ENCODE results near the gene LSS.

The LSS gene

DNA sequence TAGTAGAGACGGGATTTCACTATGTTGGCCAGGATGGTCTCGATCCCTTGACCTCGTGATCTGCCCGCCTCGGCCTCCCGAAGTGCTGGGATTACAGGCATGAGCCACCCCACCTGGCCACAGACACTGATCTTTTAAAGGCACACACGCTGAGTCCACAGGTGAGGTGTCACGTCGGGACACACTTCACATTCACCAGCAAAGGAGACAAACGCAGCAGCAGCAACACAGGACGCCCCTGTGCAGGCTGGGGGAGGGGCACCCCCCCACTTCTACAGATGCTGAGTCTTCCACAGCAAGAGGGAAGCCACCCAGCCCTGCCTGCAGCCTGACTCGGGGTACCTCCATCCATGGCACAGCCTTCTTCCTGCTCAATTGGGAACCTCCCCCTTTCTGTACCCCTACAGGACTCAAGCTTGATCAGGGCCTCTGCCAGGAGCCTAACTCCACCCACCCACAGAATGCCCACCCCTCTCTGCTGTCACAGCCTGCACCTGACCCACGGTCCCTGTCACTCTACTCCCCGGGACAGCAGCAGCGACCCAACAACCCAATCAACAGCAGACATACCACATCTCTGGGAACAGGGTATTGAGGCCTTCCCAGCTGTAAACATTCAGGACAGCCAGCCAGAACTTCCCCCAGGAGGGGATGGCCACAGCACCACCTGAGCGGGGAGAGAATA, 9.5 kb downstream of the LSS start:
- DNase-seq: no peak

DNA sequence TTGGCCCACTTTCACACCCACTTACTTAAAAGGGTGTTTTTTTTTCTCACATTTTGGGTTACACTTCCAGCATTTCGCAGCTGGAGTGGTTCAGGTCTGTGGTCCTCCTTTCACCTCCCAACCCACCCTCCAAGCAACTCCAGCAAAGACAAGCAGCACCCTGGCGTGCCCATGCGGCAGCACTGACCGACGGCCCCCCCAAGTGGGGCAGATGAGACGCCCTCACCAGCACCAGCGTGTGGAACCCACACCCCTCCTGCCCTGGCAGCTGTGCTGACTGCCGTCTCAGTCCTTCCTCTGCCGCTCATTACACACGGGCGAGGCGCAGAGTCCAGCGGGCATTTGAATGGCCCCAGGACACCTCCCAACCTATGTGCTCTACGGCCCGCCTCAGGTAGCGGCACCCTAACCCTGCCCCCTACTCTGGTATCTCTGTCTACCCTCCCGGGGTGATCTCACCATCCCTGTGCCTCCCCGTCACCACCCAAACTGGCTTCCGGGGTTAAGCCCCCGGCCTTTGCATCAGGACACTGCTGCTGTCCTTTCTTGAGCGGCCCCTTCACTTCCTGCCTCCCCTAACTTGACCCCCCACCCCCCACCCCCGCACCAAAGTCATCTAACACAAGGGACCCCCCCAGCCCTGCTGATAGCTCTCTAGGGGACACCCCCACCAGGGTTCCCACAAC, 10.9 kb downstream of the LSS start:
- no peak for DNase-seq

DNA sequence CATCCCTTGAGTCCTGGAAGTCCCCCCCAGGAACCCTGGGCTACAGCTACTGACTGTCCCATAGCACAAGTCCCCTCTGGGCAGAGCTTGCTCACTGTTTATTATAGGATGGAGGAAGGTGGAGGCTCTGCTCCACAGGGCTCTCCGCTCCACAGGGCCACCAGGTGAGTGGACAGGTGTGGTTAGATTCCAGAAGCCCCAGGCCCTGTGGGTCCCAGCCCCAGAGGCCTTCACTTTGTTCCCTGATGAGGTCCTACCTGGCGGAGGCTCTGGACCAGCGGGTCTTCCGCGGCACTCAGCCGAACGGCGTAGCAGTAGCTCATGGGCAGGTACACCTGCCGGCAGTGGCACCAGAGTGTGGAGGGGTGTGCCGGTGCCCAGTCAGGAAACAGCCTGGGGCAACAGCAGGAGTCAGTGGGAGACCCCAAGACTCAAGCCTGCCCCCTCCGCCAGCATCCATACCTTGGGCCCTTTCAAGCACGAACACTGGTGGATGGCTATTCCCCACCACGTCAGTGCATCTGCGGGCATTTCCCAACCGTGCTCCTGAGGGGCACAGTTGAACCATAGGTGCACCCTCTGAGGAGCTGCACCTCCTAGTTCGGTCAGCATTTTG, 12.3 kb downstream of the LSS start:
- DNase-seq: no peak

DNA sequence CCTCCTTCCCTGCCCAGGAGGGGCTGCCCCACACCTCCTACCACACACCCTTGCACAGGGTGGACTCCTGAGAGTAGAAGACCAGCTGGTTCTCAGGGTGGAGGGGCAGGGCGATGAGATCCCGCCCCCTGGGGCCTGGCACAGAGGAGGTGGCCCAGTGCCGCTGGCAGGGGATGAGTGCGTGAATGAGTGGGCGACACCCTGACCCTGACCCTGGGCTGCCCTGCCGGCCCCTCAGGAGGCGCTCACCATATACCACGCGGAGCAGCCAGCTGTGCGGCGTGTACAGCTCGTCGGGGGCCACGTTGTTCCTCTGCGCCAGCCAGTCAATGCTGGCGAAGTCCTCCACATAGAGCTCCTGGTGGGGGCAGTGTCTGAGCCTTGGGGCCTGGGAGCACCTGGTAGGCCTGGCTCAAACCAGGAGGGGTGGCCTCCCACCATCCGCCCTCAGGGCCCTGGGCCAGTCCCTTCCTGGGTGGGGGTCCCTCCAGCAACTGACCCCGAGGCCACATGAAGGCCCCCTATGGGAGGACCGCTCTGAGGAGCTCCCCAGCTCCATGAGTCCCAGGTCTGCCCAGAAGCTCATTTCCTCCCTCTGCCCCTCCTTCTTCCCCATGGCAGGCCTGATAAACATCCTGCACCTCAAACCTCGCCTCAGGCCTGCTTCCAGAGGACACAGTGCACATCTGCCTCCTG, 13.0 kb downstream of the LSS start:
- no peak for DNase-seq

DNA sequence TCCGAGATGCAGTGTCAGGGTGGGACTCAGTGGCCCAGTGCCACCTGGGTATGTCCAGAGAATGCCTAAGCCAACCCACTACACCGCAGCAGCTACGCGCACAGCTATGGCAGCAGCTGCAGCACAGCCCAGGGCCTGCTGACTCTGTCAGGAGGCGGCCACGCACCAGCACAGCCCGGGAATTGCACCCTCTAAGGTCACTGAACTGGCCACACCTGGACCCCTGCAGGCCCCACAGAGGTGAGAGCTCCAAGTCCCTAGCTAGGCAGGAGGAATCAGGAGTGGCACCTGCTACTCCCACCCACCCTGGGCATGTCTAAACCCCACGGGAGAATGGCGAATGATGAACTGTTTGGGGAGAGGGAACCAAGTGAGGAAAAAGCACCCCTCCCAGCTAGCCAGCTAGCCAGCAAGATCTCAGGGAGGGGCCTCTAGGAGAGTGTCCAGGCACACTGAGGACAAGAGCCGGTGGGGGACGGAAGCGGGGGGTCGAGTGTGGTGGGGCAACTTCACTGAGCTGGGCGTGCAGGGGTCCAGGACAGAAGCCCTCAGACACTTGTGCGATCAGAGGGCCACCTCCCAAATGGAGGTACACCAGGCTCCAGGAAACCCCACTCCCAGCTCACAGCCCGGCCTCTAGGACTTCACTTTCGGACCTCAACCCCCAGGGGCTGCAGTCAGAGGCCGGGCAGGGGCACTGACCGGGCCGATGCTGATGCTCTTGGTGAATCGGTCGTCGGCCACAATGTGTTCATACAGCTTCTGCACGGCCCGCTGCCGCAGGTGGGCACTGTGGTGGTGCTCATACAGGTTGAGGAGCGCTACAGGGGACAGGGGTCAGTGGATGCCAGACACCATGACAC, 13.9 kb downstream of the LSS start:
- DNase-seq: no peak

DNA sequence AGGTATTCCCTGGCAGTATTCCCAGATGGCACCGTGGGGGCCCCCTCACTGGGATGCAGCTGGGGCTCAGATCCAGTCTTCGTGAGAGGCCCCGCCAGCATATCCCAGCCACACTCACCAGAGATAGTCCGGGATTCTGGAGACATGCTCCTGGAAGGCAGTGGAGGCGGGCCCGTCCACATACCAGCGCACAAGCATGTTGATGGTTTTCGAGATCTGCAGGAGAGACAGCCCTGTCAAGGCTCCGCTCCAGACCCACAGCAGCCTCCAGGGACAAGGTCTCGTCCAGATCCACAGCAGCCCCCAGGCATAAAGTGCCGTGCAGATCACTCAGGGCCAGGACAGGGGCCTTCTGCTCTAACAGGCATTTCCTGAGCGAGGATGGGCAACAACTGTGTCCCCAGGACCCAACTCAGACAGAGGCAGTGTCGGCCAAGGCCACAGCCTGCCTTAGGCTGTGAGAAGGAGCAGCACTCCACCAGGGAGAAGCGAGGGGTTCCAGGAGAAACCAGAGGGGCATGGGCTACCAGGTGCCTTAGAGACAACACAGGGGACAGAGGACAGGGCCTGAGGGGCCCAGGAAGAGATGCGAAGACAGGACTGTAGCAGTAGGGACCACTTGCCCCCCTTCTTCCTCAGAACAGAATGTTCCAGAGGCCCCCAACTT, 14.8 kb downstream of the LSS start:
- no peak for DNase-seq

DNA sequence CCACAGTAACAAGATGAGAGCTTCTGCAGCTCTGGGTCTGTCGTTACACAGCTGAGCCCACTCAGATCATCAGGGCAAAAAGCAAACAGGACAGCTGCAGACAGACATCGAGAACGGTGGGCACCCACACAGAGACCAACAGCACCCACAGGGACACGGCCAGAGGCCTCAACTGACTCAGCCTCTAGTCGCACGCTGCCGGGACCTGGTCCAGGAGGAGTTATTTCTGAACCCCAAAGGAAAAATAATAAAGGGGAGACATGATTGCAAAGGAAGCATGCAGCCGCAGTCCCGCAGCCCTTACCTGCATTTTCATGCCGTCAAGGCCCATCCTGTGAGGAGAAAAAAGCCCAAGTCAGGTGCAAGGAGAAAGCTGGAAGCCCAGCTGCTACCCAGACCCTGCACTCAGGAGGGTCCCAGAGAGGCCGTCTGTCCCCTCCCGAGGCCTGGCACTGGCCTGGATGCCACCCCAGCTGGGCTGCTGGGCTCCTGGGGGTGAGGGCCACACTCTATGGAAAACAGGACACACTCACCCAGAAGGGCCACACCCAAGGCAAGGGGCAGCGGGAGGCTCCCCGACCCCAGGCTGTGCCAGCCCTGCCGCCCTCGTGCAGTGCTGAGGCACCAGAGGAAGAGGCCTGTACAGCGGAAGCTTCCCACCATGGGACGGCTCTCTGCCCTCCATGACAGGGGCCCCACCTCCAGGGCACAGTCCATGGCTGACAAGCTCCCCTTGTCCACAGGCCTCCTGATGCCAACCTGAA, 15.7 kb downstream of the LSS start:
- no peak for DNase-seq

DNA sequence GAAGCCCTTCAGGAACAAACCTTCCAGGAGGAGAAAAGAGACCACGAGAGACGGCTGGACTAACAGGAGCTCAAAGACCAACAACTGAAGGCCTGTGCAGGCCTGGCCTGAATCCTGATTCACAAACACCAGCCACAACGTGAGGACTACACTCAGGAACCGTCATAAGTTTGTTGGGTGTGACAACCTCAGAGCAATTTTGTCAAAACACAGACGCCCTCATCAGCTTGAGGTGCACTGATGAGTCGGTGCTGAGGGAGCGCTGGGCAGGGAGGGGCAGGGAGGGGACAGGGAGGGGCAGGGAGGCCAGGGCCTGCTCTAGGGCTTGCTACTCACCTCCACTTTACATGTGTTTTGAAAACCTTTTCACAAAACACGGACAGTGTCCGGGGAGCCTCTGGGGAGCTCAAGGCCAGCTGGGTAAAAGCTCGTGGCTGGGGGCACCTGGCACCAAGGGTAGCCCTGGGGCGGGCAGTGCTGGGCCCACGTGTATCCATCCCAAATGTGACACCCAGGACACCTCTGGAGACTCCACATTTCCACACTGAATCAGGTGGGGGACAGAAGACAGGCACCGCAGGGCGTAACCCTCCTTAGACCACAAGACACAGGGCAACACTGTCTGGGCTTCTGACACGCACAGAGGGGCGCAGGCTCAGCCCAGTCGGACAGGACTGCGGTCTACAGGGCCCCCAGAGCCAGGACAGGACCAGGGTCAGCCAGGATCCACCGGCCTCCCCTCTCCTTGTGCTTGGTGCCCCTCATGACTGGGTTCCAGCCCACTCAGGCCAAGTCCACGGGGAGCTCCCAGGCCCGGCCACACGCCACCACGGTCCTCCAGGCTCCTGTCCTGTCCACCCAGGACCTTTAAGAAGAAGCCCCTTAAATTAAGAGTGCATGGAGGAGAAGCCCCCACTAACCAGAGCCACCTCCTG, 16.5 kb downstream of the LSS start:
- DNase-seq: no peak

DNA sequence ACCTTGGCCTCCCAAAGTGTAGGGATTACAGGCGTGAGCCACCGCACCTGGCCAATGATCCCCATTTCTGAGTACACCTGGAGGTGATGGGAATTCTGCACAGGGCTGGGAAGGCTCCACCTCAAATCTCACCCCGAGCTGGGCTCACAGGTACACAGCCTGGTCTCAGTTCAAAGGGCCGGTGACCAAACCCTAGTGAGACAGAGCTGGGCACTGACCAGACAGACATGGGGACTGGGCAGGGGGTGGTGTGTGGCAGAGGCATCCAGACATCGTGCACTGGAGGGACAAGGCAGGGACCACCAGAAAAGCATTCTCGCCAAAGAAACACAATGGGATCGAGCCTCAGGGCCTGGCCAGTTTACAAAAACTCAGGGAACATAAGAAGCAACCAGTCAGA, 17.2 kb downstream of the LSS start:
- DNase-seq: no peak

DNA sequence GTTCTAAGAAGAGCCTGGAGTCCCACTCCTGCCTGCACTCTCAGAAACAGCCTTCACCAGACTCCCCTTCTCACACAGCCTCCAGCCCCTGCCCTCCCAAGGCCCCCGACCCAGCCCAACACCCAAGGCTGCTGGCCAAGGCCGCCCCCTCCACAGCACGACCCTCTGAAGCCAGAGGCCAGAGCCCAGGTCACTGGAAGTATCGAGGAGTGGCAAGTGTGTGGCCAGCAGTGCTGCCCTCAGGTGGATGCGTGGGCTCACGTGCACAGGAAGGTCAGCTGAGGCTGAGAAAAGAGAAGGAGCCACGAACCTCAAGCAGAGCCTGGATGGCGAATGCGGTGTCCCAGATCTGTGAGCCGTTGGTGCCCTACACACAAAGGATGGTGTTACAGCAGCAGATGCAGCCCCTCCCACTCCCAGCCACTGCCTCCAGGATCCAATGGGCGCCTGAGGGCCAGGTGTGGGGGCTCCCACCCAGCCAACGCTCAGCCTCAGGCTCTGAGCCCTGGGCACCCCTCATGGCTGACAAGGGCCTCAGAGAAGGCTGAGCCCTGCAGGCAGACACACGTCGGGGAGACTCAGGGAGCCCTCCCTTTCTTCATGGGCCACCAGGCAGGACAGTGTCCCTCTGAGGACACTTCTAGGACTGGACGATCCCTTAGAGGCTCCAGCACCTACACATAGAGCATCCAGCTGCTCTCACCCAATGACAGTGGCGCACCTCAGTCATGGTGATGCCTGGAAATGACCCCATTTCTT, 18.0 kb downstream of the LSS start:
- no peak for DNase-seq

DNA sequence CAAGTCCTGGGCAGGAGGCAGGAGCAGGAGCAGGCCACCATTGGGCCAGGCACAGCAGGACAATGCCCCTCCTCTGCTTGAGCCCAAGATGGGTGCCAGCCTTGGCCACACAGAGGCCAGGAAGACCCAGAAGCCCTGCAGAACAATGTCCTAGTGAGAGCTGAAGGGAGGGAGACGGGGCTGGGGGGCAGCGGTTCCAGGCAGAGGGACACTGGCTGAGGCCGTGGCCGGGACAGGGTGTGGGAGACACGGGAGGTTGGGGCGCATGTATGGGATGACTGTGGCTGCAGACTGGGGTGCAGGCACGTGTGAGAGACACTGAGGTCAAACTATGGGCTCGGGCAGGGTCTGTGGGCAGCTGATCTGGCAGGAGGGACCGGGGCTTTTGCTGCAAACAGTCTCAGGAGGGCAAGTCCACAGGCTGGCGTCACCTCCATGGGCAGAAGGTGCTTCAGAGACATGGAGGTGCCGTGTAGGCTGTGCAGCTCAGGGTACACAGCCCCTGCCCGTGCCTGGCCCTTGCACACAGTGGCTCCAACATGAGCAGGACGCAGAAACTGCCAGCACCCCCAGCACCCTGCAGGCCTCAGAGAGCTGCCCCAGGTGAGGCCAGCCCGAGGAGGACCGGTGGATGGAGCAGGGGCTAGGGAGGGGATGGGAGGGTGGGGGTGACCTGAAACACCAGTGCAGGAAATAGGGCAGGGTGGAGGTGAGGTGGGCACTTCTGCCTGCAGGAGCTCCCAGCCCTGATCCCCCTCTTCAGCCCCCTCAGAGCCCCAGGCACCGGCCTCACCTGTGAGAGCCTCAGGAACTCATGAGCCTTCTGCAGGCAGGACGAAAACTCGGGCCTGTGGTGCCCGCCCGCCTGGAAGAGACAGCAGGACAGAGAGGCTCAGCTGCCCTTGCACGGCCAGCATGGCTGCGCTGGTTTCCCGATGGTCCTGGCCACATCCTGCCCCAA, 19.5 kb downstream of the LSS start:
- DNase-seq: no peak

DNA sequence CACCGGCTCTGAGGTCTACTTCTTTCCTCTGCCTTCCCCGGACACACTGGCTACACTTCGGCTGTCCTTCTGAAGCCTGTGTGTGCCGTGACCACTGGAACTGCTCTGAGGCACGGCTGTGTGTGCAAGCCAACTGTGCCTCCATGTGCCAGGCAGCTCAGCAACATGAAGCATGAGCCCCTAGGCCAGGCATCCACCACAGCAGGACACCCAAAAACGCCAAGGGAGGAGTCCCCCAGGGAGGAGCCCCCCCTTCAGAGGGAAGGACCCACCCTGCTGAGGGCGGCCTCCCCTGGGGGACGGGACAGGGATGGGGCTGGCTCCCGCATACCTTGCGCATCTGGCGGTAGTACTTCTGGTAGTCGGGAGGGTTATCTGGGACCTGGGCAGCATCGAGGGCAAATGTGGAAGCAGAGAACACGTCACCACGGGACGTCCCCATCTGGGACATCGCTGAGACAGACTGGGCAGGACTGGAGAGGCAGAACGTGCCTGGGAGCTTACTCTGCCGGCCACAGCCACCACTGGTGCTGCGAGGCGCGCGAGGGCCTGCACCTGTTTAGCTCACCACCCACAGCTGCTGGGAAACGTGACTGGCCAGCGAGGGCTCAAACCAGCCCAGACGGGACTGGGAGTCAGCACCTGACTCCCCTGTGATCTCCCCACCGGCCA, 20.5 kb downstream of the LSS start:
- DNase-seq: no peak

DNA sequence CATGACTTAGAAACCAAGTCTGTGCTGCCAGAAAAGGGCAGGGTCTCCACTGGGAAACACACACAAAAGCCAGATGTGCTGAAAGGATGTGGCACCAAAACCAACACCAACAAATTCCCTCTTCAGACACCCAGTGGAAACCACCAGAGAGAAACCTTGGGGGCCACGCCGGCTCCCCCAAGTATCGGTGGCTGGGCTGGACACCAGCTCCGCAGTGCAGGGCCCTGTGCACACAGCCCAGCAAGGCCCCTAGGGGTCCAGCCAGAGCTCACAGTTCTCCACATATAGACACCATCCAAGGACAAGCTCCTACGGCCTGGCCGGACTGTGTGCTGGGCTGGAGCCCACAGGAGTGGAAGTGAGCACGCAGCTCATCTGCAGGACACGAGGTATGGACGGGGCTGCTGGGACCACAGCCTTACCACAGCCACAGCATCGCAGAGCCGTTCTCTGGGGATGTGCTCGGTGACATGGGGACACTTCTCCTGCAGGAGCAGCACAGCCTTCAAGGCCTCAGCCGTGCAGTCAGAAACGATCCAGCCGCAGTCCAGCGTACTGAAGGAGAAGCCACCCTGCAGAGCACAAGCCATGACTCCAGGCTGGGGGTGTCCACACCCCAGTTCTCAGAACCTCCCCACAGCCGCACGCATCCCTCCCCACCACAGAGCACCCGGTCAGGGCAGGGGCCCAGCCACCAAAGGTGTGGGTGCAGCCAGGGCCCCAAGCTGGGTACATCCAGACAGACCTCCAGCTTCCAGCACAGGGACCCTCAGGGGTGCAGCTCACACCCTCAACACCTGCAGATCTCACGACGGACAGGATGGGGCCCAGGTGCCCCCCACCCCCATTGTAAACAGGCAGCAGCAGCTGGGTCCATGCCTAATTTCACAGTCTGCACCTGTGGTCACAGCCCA, 21.3 kb downstream of the LSS start:
- DNase-seq: no peak

DNA sequence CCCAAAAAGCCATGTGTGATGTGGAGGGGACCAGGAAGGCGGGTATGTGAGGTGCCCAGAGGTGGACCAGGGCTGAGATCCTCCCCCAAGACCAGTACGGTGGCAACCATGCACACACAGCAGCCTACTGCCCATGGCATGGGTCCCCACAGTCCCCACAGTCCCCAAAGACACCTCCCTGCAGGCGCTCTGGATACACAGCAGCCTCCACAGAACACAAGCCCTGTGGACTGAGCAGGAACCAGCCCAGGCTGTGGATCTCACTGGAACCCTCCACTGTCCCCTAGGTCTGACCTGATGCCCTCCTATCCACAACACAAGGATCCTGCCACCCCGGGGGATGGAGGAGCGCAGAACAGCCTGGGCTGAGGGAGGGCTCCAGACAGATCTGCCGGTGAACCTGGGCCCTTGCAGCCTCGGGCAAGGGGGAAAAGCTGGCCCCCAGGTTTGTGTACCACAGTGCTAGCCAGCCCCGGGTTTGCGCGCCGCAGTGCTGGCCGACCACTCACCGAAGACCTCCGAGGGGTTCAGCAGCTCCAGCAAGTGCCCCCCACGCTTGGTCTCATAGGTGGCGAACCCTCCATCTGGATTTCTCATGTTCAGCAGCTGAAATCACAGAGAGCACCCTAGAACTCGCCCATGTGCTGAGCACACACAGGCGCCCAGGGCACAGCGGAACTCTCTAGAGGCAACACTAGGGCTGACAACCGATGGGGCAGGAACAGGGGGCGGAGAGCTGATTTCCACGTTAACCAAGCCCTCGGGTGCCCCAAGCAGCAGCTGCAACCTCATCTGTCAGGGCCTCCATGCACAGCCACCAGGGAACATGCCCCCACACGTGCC, 22.2 kb downstream of the LSS start:
- DNase-seq: no peak

DNA sequence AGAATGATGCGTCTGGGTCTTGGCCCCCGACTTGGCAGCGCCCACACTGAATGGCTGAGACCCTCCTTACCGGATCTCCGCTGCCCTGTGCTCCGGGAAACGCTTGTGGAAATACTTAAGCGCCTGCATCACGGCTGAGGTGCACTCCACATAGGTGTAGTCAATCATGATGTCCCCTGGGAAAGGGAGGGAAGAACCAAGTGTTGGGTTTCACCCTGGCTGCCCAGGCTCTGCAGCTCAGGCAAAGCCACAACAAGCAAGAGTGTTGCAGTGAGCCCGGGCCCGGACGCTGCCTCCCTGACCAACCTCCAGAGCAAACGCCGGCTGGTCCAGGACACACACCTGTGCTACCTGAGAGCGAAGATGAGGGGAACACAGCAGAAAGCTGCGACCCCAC, 22.8 kb downstream of the LSS start:
- DNase-seq: no peak

DNA sequence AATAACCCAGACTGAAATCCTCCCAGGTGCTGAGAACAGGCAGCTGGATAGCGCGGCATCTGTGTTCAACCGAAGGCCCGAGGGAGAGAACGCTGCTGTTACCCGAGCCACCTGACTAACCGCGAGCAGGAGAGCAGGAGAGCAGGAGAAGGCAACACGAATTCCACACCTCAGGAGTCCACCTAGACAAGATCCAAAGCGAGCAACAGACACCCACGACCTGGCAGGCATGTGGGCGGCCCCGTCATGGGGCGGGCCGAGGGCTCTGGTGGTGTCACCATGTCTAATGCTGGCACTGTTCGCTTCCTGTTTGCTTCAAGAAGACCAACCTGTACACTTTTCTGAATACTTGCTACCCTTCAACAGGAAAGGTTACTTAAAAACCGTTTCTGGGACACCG, 23.4 kb downstream of the LSS start:
- no peak for DNase-seq

Data from EL (cell line).